Left lobe of liver (tissue), 2 donors: Measurements from ENCODE around the gene DNAJB1. TPM values are rescaled to one million over a fixed set of nuclear protein-coding genes. Genes with fewer than 3 reads are reported as not detected.
"Not testable (repeated sequence)": the region's sequence is repeated elsewhere in the genome, so short reads cannot be mapped to it uniquely, and the experiment has no call there.

Experiments used
- ATAC-seq: fragments of 200-7000 bp; cut with Tn5 transposase; one replicate; pipeline ENCODE4 v1.9.1; 2020; ENCODE audit warnings: mild to moderate bottlenecking, moderate library complexity
- DNase-seq: peaks from one replicate; pipeline ENCODE4 v3.0.0-alpha.2; 2020; ENCODE audit warnings: low spot score
- total RNA-seq: library from RNA; stranded (reverse); gene quantifications from one replicate; pipeline ENCODE4 v1.2.1, GENCODE V29; 2021
- donor health status: DM: no; HTN: no; CAD: no; lungs with moderate emphysema.
- donor health status: DM: no; HTN: yes; CAD: no.

DNAJB1 gene
- total RNA-seq, 1 donor from 2014 or later, result 70.7 TPM

DNA sequence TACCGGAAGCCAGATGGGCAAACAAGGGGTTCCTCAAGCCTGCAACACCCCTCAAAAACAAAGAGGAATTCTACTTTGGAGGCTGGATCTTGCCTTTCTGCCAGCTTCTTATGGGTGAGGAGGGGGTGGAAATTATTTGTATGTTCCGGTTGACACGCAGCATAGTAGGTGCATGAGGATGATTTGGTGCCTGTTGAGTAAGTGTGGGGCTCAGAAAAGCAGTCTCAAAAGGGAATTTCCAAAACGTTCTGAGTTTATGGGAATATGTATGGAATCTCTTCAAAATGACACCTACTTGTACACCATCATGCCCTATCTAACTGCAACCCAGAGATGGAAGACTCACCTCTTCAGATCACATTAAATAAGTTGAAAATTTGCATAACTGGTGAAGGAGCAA is 8.2 kb upstream of the DNAJB1 start:
- ATAC-seq, result no peak

DNA sequence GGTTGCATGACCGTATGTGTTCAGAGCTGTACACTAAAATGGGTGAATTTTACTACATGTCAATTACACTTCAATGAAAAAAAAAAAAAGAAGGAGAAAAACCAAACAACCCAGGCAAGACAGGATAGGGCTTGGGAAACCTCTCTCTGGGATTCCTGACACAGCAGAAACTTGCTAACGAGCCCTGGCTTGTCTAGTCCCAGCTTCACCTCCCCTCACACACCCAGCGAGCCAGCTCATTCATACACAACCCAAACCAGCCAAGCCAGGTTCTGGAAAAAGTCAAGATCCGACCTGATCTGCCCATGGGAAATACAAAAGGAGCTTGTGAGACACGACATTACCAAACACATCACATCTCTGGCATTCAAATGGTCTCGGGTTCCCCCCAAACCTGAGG is 7.5 kb upstream of the DNAJB1 start:
- ATAC-seq (no peak), DNase-seq (no peak)

More for the DNA sequence above, 8.2 kb upstream of the DNAJB1 start:
- no peak for DNase-seq

GRCh38 chr19:14520543-14520942 is 2.3 kb upstream of the DNAJB1 start:
- no peak for DNase-seq
- ATAC-seq, result no peak

GRCh38 chr19:14519860-14520407 is 1.7 kb upstream of the DNAJB1 start:
- ATAC-seq (peak; percentile 7), DNase-seq (peak; percentile 73)

DNA sequence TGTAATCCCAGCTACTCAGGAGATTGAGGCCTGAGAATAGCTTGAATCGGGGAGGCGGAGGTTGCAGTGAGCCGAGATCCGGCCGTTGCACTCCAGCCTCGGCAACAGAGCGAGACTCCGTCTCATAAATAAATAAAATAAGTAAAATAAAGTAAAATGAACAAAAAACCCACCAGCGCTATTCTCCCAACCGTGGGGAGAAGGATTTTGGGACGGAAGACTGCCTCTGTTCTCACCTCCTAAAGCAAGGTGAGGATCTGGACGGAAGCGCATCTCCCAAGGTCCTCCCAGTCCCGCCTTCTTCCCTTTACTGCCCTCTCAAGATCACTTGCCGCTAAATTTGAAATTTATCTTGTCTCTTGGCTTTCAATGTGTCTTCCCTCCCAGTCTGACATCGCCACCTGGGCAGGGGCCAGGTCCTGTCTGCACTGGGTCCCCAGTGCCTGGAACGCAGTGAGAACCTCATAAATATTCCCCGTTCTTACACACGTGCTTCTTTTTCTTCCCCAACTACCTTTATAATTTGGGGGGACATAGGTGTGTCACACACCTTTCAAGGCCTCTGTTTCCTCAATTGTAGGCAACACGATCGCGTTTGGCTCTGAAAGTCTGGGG is 1.2 kb upstream of the DNAJB1 start:
- ATAC-seq (no peak), DNase-seq (no peak)

- no peak for DNase-seq
- ATAC-seq, result no peak
These were observed 754 bp downstream of the DNAJB1 start for GRCh38 chr19:14517446-14517839.

DNA sequence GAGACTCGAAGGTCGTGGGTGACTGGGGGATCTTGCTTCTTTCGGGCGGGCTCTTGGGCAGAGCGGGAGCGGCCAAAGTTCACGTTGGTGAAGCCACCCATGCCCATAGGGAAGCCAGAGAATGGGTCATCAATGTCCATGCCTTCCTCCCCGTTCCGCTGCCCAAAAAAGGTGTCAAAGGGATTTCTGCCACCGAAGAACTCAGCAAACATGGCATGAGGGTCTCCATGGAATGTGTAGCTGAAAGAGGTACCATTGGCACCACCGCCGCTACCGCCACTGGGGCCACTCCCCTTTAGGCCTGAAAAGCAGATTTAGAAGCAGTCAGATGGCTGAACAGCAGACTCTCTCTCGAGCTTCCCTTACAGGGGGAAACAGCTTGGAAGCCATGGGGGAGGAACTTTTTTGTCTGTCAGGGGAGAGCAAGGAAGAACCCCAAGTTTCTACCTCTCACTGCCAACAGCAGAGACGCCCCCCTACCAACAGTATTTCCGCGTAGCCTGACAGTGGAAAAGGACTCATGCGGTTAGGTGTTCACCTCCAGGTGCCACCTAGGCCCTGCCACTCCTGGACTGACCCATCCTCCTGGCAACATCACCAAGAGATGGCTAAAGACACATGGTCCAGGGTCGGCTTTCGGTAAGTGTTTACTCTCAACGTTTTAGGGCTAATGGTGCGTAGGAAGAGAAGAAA is 1.3 kb downstream of the DNAJB1 start:
- ATAC-seq, result no peak
- DNase-seq, result no peak

DNA sequence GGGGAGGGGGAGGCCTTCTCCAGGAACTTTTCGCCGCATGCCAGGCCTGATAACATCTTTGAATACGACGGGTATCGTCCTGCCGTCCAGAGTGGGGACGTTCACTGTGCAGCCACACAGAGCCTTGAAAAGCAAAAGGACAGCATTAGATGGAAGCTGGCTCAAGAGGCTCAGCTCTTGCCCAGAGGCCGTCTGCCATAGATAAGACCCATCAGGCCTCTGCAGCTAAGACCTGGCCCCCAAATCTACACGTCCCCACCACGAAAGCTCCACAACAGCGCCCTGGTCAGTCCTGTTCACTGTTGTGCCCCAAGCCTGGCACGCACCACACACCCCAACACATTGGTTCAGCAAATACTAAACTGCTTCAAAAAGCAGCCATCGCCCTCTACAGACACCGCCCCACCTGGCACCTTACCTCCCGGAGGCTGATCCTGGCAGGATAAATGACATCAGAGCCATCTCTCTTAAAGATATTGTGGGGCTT is 2.1 kb downstream of the DNAJB1 start:
- ATAC-seq (no peak), DNase-seq (no peak)

- ATAC-seq (no peak), DNase-seq (no peak)
These were observed 2.6 kb downstream of the DNAJB1 start for GRCh38 chr19:14515501-14516047.

GRCh38 chr19:14514215-14514863 is 3.9 kb downstream of the DNAJB1 start:
- ATAC-seq (no peak), DNase-seq (no peak)

DNA sequence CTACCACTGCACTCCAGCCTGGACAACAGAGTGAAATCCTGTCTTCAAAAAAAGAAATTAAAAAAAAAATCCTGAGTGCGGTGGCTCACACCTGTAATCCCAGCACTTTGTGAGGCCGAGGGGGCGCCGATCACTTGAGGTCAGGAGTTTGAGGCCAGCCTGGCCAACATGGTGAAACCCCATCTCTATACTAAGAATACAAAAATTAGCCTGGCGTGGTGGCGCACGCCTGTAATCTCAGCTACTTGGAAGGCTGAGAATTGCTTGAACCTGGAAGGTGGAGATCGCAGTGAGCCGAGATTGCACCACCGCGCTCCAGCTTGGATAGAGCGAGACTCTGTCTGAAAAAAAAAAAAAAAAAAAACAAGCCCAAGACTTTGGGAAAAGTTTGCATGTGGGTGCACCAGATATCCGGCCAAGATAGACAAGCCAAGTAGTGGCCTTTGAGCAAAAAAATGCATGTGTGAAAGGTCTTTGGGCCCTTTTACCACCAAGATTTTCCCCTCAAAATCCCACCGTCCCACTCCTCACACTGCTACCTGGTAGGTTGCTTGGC is 5.7 kb downstream of the DNAJB1 start:
- no peak for DNase-seq

GRCh38 chr19:14511229-14511593 is 7.0 kb downstream of the DNAJB1 start:
- DNase-seq (no peak), ATAC-seq (no peak)

More for the DNA sequence above, 5.7 kb downstream of the DNAJB1 start:
- ATAC-seq, result no peak

DNA sequence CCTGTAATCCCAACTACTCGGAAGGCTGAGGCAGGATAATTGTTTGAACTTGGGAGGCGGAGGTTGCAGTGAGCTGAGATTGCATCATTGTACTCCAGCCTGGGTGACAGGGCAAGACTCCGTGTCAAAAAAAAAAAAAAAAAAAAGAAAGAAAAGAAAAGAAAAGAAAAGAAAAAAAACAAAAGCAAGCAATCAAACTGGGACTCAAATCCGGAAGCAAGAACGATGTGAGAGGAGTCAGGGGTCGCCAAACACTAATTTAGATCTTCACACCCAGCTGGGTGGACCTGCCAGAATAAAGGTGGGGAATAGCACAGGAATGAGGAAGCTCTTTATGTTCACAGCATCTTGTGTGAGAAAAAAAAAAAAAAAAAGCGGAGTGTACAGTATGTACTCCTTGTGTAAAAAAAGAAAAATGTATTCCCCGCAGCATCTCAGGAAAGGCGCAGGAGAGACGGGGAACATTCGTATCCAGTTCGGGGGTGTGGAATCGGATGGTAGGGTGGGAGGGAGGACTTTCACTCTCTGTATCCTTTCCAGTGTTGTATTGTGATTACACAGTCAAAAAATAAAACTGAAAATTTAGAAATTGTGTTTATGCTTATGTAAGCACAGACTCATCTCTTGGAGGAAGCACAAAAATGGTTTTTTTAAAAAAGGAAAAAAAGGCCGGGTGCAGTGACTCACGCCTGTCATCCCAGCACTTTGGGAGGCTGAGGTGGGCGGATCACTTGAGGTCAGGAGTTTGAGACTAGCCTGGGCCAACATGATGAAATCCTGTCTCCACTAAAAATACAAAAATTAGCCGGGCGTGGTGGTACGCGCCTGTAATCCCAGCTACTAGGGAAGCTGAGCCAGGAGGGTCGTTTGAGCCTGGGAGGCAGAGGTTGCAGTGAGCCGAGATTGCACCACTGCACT is 7.6 kb downstream of the DNAJB1 start:
- no peak for DNase-seq
- no peak for ATAC-seq

GRCh38 chr19:14507704-14508542 is 10.3 kb downstream of the DNAJB1 start:
- no peak for ATAC-seq

GRCh38 chr19:14505488-14506239 is 12.5 kb downstream of the DNAJB1 start:
- DNase-seq (no peak), ATAC-seq (peak; percentile 59)

More at GRCh38 chr19:14507704-14508542, 10.3 kb downstream of the DNAJB1 start:
- DNase-seq, result no peak

DNA sequence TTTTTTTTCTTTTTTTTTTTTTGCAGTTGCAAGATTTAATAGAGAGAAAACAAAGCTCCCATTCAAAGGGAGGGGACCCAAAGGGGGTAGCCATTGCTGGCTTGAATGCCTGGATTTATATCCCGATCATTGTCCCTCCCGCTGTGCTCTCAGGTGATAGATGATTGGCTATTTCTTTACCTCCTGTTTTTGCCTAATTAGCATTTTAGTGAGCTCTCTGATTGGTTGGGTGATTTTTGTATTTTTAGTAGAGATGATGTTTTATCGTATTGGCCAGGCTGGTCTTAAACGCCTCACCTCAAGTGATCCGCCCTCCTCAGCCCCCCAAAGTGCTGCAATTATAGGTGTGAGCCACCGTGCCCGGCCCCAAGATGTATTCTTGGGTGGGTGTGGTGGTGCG is 13.6 kb downstream of the DNAJB1 start:
- DNase-seq, ATAC-seq: not testable (repeated sequence)

- no peak for ATAC-seq
- no peak for DNase-seq
These were observed 14.9 kb downstream of the DNAJB1 start for GRCh38 chr19:14503285-14503684.

GRCh38 chr19:14502334-14503092 is 15.7 kb downstream of the DNAJB1 start:
- peak; percentile 90 for ATAC-seq
- peak; percentile 76 for DNase-seq
